ENCODE data around the gene MTFP1. TPM values are rescaled to one million over a fixed set of nuclear protein-coding genes. Genes with fewer than 3 reads are reported as not detected.

Gene MTFP1
- total and polyA plus RNA-seq, 4 donors, result 6.8 to 20.2 (median 8.8) TPM

DNA sequence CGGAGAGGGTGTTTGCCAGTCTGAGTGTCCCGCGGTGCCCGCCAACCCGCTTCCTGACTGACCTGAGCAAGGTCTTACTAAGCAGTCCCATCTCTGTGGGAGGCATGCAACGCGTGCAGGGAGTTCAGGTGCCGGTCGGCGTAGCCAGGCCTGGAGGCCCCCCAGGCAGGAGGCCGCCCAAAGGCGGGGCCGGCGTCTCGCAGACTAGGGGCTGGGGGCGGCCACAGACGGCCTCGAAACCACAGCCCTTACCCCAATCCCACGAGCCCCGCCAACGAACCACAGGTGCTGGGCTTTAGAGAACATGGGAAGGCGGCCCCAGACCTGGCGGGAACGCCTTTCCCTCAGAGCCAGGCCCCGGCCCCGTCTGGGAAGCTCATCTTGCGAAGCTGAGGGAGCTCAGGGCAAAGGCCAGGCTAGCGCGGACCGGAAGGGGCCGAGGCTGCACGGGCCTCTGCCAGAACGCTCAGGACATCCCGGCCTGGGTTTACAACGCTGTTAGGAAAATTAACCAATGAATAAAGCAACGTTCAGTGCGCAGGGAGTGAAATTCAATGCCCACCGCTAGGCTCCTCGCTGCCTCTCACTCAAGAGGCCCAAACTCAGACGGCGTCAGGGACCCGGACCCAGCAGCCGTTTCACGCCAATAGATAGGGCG, 2.1 kb upstream of the MTFP1 start:
- Histone ChIP-seq H3K4me3 (ENCODE audit: low read depth in 1 of 3, low read length in 3 of 3) (peak overlapping the region; percentile 49 to 74 (median 70)), H3K36me3 (ENCODE audit: control insufficient read depth in 4 of 4, insufficient read depth in 3 of 4, low read depth in 1 of 4, low read length in 3 of 4) (peaks cover 0 to 9% (median 1%) of the 10 kb centered on the region in 4 donors), H3K27ac (ENCODE audit: low read depth in 1 of 2, low read length in 2 of 2) (peak overlapping the region; percentile 97 to 99), H3K9ac (ENCODE audit: low read depth in 1 of 2, low read length in 2 of 2) (peak overlapping the region; percentile 80 to 84), H3K27me3 (ENCODE audit: control insufficient read depth in 4 of 4, insufficient read depth in 4 of 4, low read length in 3 of 4) (no peaks in the 10 kb centered on the region), H3K4me1 (ENCODE audit: control insufficient read depth in 4 of 4, insufficient read depth in 4 of 4, low read length in 3 of 4) (peaks cover 13 to 75% (median 60%) of the 10 kb centered on the region in 4 donors), H3K9me3 (ENCODE audit: control insufficient read depth in 4 of 4, low read length in 3 of 4) (no peaks in the 10 kb centered on the region)
- TF ChIP-seq, protein P1, sequence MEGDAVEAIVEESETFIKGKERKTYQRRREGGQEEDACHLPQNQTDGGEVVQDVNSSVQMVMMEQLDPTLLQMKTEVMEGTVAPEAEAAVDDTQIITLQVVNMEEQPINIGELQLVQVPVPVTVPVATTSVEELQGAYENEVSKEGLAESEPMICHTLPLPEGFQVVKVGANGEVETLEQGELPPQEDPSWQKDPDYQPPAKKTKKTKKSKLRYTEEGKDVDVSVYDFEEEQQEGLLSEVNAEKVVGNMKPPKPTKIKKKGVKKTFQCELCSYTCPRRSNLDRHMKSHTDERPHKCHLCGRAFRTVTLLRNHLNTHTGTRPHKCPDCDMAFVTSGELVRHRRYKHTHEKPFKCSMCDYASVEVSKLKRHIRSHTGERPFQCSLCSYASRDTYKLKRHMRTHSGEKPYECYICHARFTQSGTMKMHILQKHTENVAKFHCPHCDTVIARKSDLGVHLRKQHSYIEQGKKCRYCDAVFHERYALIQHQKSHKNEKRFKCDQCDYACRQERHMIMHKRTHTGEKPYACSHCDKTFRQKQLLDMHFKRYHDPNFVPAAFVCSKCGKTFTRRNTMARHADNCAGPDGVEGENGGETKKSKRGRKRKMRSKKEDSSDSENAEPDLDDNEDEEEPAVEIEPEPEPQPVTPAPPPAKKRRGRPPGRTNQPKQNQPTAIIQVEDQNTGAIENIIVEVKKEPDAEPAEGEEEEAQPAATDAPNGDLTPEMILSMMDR (IDR thresholded peaks at IDR 0.05; ENCODE audit: low read depth, low read length, missing input control), result peak; percentile 22
- TF ChIP-seq HNF4G (IDR thresholded peaks at IDR 0.05), result peak; percentile 40
- TF ChIP-seq HNF4A (conservative IDR thresholded peaks at IDR 0.05), result peak in 1 of 2 donors; percentile 68
- TF ChIP-seq, protein P2, sequence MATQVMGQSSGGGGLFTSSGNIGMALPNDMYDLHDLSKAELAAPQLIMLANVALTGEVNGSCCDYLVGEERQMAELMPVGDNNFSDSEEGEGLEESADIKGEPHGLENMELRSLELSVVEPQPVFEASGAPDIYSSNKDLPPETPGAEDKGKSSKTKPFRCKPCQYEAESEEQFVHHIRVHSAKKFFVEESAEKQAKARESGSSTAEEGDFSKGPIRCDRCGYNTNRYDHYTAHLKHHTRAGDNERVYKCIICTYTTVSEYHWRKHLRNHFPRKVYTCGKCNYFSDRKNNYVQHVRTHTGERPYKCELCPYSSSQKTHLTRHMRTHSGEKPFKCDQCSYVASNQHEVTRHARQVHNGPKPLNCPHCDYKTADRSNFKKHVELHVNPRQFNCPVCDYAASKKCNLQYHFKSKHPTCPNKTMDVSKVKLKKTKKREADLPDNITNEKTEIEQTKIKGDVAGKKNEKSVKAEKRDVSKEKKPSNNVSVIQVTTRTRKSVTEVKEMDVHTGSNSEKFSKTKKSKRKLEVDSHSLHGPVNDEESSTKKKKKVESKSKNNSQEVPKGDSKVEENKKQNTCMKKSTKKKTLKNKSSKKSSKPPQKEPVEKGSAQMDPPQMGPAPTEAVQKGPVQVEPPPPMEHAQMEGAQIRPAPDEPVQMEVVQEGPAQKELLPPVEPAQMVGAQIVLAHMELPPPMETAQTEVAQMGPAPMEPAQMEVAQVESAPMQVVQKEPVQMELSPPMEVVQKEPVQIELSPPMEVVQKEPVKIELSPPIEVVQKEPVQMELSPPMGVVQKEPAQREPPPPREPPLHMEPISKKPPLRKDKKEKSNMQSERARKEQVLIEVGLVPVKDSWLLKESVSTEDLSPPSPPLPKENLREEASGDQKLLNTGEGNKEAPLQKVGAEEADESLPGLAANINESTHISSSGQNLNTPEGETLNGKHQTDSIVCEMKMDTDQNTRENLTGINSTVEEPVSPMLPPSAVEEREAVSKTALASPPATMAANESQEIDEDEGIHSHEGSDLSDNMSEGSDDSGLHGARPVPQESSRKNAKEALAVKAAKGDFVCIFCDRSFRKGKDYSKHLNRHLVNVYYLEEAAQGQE (IDR thresholded peaks at IDR 0.05), result no peak
- DNase-seq (ENCODE audit: low spot score), result no peak
- WGBS, result under 1% methylated on average over 45 of the region's 45 CpGs

DNA sequence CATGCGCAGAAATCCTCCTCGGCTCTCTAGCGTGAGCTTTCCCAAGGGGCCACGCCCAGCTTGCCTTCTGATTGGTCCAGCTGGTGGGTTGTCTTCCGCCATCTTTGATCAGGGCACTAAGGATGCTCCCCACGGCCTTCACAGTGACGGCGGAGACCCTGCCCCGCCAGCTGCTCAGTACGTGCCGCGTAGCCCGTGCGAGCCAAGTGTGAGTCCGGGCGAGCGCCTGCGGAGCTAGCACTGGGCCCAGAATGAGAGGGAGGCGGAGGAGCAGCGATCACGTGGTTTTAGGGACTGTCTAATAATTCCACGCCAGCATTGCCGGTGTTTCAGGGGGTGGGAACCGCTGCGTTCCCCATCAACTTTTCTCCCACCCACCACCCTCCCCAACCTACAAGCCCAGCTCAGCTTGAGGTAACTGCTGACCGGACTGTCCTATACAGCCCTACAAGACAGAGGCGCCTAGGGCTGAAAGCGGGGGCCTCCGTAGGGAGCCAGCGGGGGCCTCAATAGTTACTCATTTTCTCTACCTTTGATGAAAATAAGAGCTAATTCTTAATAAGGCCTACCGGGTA, 1.5 kb upstream of the MTFP1 start:
- H3K4me1 ChIP-seq (ENCODE audit: control insufficient read depth in 4 of 4, insufficient read depth in 4 of 4, low read length in 3 of 4), result peaks cover 12 to 69% (median 54%) of the 10 kb centered on the region in 4 donors
- whole genome bisulfite sequencing, result under 1% methylated on average over 31 of the region's 31 CpGs
- H3K27me3 ChIP-seq (ENCODE audit: control insufficient read depth in 4 of 4, insufficient read depth in 4 of 4, low read length in 3 of 4), result no peaks in the 10 kb centered on the region
- H3K4me3 ChIP-seq (ENCODE audit: low read depth in 1 of 3, low read length in 3 of 3), result peak overlapping the region; percentile 64 to 74 (median 70)
- no peaks in the 10 kb centered on the region for H3K9me3 ChIP-seq (ENCODE audit: control insufficient read depth in 4 of 4, low read length in 3 of 4)
- H3K9ac ChIP-seq (ENCODE audit: low read depth in 1 of 2, low read length in 2 of 2), result peak overlapping the region; percentile 80 to 84
- peak overlapping the region; percentile 97 to 99 for H3K27ac ChIP-seq (ENCODE audit: low read depth in 1 of 2, low read length in 2 of 2)
- peak; percentile 97 for DNase-seq (ENCODE audit: low spot score)
- peaks cover 0 to 6% (median 2%) of the 10 kb centered on the region in 4 donors for H3K36me3 ChIP-seq (ENCODE audit: control insufficient read depth in 4 of 4, insufficient read depth in 3 of 4, low read depth in 1 of 4, low read length in 3 of 4)
- peak; percentile 79 for TF ChIP-seq FOXA1 (IDR thresholded peaks at IDR 0.05)
- peak; percentile 100 for TF ChIP-seq YY1 (IDR thresholded peaks at IDR 0.05)
- TF ChIP-seq TAF1 (conservative IDR thresholded peaks at IDR 0.05), result peak; percentile 73
- TF ChIP-seq, protein P3, sequence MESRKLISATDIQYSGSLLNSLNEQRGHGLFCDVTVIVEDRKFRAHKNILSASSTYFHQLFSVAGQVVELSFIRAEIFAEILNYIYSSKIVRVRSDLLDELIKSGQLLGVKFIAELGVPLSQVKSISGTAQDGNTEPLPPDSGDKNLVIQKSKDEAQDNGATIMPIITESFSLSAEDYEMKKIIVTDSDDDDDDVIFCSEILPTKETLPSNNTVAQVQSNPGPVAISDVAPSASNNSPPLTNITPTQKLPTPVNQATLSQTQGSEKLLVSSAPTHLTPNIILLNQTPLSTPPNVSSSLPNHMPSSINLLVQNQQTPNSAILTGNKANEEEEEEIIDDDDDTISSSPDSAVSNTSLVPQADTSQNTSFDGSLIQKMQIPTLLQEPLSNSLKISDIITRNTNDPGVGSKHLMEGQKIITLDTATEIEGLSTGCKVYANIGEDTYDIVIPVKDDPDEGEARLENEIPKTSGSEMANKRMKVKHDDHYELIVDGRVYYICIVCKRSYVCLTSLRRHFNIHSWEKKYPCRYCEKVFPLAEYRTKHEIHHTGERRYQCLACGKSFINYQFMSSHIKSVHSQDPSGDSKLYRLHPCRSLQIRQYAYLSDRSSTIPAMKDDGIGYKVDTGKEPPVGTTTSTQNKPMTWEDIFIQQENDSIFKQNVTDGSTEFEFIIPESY (IDR thresholded peaks at IDR 0.05), result peak; percentile 79
- TF ChIP-seq, protein P2 (IDR thresholded peaks at IDR 0.05), result peak; percentile 89
- peak; percentile 85 for TF ChIP-seq SP1 (IDR thresholded peaks at IDR 0.05)
- TF ChIP-seq GABPA (IDR thresholded peaks at IDR 0.05 in 1 of 2, conservative IDR thresholded peaks at IDR 0.05 in 1 of 2), result peak in 1 of 2 donors; percentile 68
- TF ChIP-seq HNF4G (IDR thresholded peaks at IDR 0.05), result peak; percentile 3
- TF ChIP-seq RAD21 (IDR thresholded peaks at IDR 0.05), result peak; percentile 29 to 49
- TF ChIP-seq, protein P4, sequence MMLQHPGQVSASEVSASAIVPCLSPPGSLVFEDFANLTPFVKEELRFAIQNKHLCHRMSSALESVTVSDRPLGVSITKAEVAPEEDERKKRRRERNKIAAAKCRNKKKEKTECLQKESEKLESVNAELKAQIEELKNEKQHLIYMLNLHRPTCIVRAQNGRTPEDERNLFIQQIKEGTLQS (IDR thresholded peaks at IDR 0.05), result no peak
- no peak for TF ChIP-seq JUND (IDR thresholded peaks at IDR 0.05)
- TF ChIP-seq, protein P1 (IDR thresholded peaks at IDR 0.05; ENCODE audit: low read depth, low read length, missing input control), result no peak
- TF ChIP-seq, protein P5, sequence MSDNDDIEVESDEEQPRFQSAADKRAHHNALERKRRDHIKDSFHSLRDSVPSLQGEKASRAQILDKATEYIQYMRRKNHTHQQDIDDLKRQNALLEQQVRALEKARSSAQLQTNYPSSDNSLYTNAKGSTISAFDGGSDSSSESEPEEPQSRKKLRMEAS (IDR thresholded peaks at IDR 0.05), result peak; percentile 91
- peak; percentile 66 to 75 for TF ChIP-seq RXRA (IDR thresholded peaks at IDR 0.05)
- peak in 1 of 2 donors; percentile 48 for TF ChIP-seq HNF4A (conservative IDR thresholded peaks at IDR 0.05)

Data from liver (tissue), 9 donors.